ENCODE measurements around the gene KAZN.
"Not testable (repeated sequence)": the region's sequence is repeated elsewhere in the genome, so short reads cannot be mapped to it uniquely, and the experiment has no call there.

The KAZN gene

DNA sequence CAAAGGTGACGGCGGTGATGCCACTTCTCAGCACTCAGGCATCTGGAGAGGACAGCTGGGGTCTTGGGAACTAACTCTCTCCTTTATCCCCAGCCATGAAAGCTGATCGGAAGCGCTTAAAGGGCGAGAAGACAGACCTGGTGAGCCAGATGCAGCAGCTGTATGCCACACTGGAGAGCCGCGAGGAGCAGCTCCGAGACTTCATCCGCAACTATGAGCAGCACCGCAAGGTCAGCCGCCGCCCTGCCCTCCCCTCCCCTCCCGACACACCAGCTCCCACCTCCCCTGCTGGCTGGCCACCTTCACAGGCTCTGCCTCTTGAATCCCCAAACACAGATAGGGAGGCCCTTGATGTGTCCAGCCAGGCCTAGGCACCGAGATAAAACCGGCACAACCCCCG lies 436.2 kb downstream of the KAZN start:
- DNase-seq (ENCODE audit: low spot score): no peak

- DNase-seq (ENCODE audit: low spot score): no peak
These were observed 436.8 kb downstream of the KAZN start for GRCh38 chr1:15035236-15035635.

GRCh38 chr1:15036101-15036500 lies 437.6 kb downstream of the KAZN start:
- DNase-seq (ENCODE audit: low spot score): no peak

GRCh38 chr1:15038232-15039016 lies 439.9 kb downstream of the KAZN start:
- no peak for DNase-seq (ENCODE audit: low spot score)

DNA sequence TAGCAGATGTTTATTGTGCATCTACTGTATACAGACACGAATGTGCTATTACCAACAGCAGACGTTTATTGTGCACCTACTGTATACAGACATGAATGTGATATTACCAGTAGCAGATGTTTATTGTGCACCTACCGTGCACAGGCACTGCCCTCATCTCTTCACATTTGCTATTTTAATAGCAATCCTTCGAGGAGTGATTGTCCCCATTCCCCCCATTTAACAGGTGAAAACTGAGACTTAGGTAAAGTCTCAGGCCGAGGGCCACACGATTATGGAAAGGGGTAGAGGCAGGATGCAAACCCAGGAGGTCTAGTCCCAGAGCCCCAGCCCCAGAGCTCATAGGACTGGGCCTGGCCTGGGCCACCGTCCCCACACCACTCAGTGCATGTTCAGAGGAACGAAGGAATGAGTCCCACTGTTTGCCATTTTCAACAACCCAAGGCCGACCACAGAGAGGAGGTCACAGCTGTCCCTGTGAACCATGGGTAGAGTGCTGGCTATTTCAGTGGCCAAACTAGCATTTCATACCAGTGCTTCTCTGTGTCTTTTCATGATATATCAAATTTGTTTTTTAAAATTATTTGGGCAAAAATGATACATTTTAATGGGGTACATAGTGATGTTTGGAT lies 440.6 kb downstream of the KAZN start:
- no peak for DNase-seq (ENCODE audit: low spot score)

GRCh38 chr1:15039901-15040300 lies 441.4 kb downstream of the KAZN start:
- no peak for DNase-seq (ENCODE audit: low spot score)

- not testable (repeated sequence) for DNase-seq (ENCODE audit: low spot score)
These were observed 442.2 kb downstream of the KAZN start for GRCh38 chr1:15040685-15041084.

GRCh38 chr1:15042866-15043265 lies 444.4 kb downstream of the KAZN start:
- DNase-seq (ENCODE audit: low spot score): peak; percentile 94

GRCh38 chr1:15043934-15044333 lies 445.4 kb downstream of the KAZN start:
- no peak for DNase-seq (ENCODE audit: low spot score)

GRCh38 chr1:15045123-15045522 lies 446.6 kb downstream of the KAZN start:
- no peak for DNase-seq (ENCODE audit: low spot score)

DNA sequence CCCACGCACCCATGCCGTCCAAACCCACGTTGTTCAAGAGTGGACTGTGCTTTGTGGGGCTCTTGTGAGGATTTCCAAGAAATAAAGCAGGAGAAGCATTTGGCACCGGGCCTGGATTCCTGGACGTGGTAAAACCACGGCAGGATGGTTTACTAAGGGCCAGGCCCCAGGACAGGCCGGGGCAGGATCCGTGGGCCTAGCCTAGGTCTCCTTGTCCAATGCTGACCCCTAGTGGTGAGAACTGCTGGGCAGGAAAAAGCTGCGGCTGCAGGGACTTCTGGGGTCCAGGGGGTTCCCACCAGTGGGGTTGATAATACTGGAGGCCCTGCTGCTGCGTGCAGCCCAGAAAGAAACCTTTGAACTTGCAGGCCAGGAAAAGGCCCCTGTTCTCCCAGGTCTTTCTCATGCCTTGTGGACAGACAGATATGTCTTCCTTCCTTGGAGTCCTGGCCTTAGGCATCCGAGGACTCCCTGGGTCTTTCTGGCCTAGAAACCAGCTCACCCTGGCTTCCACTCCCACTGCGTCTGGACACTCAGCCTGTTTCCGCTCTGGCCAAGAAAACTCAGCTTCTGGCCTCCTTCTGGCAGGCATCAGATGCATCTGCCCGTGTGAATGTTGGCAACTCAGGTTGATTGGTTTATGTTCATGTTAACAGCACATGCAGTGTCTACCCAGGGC lies 448.1 kb downstream of the KAZN start:
- DNase-seq (ENCODE audit: low spot score): peak; percentile 78

DNA sequence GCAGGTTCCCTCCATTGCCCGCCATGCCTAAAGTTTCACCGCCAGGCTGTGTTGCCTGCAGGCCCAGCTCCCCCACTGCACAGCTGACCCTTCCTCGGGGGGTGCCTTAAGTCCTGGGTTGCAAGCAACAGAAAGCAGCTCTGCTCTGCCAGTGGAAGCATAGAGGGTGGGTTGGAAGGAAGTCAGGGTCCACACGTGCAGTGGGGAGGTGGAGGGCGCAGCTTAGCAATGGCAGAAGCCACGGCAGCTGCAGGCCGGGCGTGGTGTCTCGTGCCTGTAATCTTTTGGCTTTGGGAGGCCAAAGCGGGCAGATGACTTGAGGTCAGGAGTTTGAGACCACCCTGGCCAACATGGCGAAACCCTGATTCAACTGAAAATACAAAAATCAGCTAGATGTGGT lies 448.8 kb downstream of the KAZN start:
- no peak for DNase-seq (ENCODE audit: low spot score)

DNA sequence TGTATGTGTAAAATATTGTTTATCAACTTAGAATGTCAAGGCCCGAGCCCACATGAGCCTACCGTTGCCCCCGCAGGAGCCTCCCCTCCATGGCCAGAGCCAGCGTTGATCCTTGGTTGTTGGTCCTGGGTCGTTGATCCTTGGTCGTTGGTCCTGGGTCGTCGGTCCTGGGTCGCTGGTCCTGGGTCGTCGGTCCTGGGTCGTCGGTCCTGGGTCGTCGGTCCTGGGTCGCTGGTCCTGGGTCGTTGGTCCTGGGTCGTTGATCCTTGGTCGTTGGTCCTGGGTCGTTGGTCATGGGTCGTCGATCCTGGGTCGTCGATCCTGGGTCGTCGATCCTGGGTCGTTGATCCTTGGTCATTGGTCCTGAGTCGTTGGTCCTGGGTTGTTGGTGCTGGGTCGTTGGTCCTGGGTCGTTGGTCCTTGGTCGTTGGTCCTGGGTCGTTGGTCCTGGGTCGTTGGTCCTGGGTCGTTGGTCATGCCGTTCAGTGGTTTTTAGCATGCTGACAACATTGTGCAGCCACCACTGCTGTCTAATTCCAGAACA lies 450.0 kb downstream of the KAZN start:
- no peak for DNase-seq (ENCODE audit: low spot score)

- no peak for DNase-seq (ENCODE audit: low spot score)
These were observed 450.6 kb downstream of the KAZN start for GRCh38 chr1:15049067-15049466.

DNA sequence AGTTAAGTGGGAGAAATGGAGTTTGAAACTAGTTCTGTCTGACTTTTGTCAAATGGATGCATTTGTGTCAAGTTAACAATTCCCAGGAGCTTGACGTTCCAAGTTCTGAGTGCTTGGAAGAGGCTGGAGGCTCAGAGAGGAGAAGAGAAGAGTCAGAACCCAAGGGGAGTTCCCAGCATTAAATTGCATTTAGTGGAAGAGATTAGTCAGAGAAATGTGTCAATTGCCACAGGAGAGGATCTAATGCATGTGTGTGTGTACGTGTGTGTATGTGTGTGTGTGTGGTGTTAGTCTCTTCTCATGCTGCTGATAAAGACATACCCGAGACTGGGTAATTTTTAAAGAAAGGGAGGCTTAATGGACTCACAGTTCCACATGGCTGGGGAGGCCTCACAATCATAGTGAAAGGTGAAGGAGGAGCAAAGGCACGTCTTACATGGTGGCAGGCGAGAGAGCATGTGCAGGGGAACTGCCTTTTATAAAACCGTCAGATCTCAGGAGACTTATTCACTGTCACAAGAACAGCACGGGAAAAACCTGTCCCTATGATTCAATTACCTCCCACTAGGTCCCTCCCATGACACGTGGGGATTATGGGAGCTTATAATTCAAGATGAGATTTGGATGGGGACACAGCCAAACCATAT lies 453.5 kb downstream of the KAZN start:
- no peak for DNase-seq (ENCODE audit: low spot score)

DNA sequence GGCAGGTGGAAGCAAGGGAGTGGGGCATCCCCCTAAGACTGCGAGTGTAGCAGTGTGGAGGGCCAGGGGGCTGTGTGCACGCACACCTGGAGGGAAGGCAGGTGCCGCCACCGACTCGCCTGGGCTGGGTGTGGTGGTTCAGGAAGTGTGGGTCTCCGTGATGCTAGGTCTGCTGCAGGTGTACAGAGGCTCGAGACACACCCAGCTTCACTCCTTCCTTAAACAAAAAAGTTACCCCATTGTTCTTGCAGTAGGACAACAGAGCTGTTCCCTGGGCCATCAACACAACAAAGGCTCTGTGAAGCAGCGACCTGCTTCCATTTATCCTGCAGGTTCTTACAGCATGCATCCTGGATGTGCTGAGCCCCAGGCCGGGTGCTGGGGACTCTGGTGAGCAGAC lies 454.7 kb downstream of the KAZN start:
- no peak for DNase-seq (ENCODE audit: low spot score)

GRCh38 chr1:15055736-15056415 lies 457.4 kb downstream of the KAZN start:
- DNase-seq (ENCODE audit: low spot score): no peak

DNA sequence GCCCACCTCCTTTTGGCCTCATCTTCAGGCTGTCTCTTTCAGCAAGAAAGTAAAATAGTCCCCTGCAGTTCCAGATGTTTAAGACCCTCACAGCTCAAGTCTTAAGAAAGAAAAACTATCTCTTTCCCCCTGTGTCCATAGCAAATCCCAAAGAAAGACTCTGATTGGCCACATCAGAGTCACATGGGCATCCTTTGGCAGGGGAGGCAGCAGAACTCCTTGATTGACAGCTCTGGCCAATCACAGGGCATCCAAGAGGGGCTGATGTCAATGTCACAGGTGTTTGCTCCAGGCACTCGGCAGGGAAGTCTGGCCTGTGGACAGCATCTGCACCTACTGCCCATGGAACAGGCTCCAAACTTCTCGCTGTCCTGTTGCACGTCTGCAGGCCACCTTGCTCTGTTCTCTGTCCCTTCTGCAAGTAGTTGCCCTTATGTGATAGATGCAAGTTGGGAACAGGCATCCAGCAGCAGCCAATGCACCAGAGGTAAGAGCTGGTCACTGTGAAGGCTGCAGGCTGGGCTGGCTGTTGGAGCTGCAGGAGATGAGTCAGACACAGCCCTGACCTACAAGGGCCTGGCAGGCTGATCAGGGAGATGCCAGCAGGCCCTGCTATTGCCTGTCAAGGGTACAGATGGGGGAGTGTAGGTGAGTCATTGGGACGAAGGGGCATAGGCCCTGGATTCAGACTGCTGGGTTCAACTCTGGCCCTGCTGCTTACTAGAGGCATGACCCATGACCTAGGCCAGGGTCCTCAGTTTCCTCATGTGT lies 458.2 kb downstream of the KAZN start:
- no peak for DNase-seq (ENCODE audit: low spot score)

DNA sequence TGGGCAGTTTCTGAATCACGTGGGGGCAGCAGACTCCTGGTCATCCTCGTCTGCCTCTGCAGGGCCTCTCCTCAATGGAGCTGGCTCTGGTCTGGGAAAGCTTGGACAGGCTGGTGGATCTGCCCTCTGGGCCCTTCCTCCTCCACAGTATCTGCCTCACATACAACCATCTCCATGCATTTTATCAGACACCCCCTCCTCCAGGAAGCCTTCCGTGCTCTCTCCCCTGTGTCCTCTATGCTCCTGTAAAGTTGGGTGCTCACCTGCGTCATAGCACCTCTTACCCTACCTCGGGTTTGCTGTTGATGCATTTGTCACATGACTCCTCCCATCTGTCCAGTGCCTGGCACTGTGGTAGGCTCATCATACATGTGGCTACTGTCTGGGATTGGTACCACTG lies 459.3 kb downstream of the KAZN start:
- no peak for DNase-seq (ENCODE audit: low spot score)

- no peak for DNase-seq (ENCODE audit: low spot score)
These were observed 459.8 kb downstream of the KAZN start for GRCh38 chr1:15058261-15058660.

GRCh38 chr1:15060104-15060503 lies 461.6 kb downstream of the KAZN start:
- no peak for DNase-seq (ENCODE audit: low spot score)
